GM06990 (cell line): Measurements from ENCODE around the gene TMEM128.
"Not testable (repeated sequence)": the region's sequence is repeated elsewhere in the genome, so short reads cannot be mapped to it uniquely, and the experiment has no call there.

Source experiments
- DNase-seq: peaks from one replicate; pipeline ENCODE4 v3.0.0-alpha.2; 2011; ENCODE audit not compliant: insufficient read length; ENCODE audit errors: extremely low read depth
- H3K27me3 ChIP-seq: replicated peaks from 2 replicates; pipeline ENCODE4 v1.6.0; 2011; ENCODE audit warnings: low read length; ENCODE audit not compliant: control insufficient read depth, insufficient read depth
- H3K36me3 ChIP-seq: 2 replicates; pipeline ENCODE4 v1.5.1; 2011; ENCODE audit warnings: low read length; ENCODE audit not compliant: control insufficient read depth, insufficient read depth
- H3K4me3 ChIP-seq: replicated peaks from 2 replicates; pipeline ENCODE4 v1.5.1; 2011; ENCODE audit warnings: low read depth, mild to moderate bottlenecking, control low read depth, low read length
- CTCF ChIP-seq: IDR thresholded peaks from 2 replicates; pipeline ENCODE4 v1.5.1; 2011; ENCODE audit warnings: low read length, control low read depth, mild to moderate bottlenecking, inconsistent platforms; ENCODE audit not compliant: insufficient read depth, poor library complexity, severe bottlenecking

Gene TMEM128

GRCh38 chr4:4203688-4204400 lies 44.2 kb downstream of the TMEM128 start:
- Histone ChIP-seq H3K27me3 (no peaks in the 10 kb centered on the region; the same call in 1 of the 2 replicates), H3K36me3 (no peaks in the 10 kb centered on the region), H3K4me3 (no peak overlapping the region)
- TF ChIP-seq CTCF = no peak
- DNase-seq = no peak

GRCh38 chr4:4202510-4202909 lies 45.5 kb downstream of the TMEM128 start:
- no peak overlapping the region for H3K4me3 ChIP-seq
- H3K36me3 ChIP-seq = no peaks in the 10 kb centered on the region
- no peak for DNase-seq
- H3K27me3 ChIP-seq = no peaks in the 10 kb centered on the region; the same call in 1 of the 2 replicates
- no peak for TF ChIP-seq CTCF

GRCh38 chr4:4200624-4201023 lies 47.4 kb downstream of the TMEM128 start:
- TF ChIP-seq CTCF = no peak
- Histone ChIP-seq H3K27me3 (no peaks in the 10 kb centered on the region; the same call in 1 of the 2 replicates), H3K36me3 (no peaks in the 10 kb centered on the region), H3K4me3 (no peak overlapping the region)
- no peak for DNase-seq

- DNase-seq = no peak
- Histone ChIP-seq H3K4me3 (no peak overlapping the region), H3K36me3 (no peaks in the 10 kb centered on the region), H3K27me3 (no peaks in the 10 kb centered on the region; the same call in 1 of the 2 replicates)
- TF ChIP-seq CTCF = no peak
Measured at GRCh38 chr4:4195354-4195753, 52.7 kb downstream of the TMEM128 start.

- DNase-seq = not testable (repeated sequence)
Measured at GRCh38 chr4:4188557-4188956, 59.5 kb downstream of the TMEM128 start.

More at GRCh38 chr4:4188557-4188956, 59.5 kb downstream of the TMEM128 start:
- not testable (repeated sequence) for H3K4me3 ChIP-seq, H3K36me3 ChIP-seq, H3K27me3 ChIP-seq
